ENCODE results near the gene COL4A3. TPM values are rescaled to one million over a fixed set of nuclear protein-coding genes. Genes with fewer than 3 reads are reported as not detected.

Gene COL4A3
- total RNA-seq, 1 experiment from 2014 or later, result not detected

DNA sequence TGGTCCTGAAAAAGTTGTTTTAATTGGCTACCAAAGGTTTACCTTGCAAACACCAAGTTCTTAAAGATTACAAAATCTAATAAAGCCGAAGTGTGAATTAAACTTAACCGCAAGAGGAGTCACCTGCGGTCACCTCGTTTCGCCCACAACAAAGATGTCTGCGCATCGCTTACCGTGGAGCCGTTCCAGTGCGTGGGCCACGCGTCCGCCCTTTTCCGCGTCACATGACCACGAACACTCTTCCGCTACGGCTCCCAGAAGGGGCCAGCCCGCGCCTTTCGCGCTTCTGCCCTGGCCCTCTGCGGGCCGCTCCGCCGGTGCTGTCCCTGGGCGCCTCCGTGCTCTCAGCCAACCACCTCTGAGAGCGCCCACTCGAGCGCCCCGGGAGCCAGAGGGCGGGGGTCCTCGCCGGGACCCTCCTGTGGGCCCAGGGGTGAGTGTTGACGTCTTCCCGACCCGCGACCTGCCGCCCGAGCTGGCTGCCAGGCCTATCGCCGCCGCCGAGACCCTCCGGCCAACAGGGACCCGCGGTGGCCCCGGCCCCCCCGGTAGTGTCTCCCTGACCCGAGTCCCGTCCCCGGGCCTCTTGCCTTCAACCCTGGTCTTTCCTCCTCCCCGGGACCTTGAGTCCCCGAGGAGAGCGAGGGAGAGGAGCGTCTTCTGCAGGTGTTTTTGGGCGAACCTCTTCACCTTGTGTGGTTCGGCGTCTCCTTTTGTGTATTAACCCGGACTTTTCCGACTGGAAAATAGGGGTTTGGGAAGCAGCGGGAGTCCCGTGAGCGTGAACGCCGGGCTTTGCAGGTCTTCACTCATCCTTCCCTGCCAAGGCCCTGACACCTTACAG, 160.8 kb downstream of the COL4A3 start, which contains the start of gene MFF:
Gene MFF, plus strand, starts transcription at position 257 of the 844 bp plus-strand sequence. CDS start 5,415 bp downstream, outside the sequence.
- DNase-seq (ENCODE audit: low read depth in 1 of 2, low spot score in 2 of 2), result peak; percentile 86 to 93
- H3K4me3 ChIP-seq, result peak within 1 kb of the TSS; percentile 78
- peaks cover 12% of the 10 kb centered on the region; the same call in 1 of the 2 replicates for H3K4me1 ChIP-seq (replicated peaks)
- H3K9me3 ChIP-seq (replicated peaks), result no peaks in the 10 kb centered on the region
- H3K27ac ChIP-seq, result peak within 1 kb of the TSS; percentile 65
- peaks cover 5% of the 10 kb centered on the region; the same call in 1 of the 2 replicates for H3K36me3 ChIP-seq
- no peaks in the 10 kb centered on the region for H3K27me3 ChIP-seq (replicated peaks)

DNA sequence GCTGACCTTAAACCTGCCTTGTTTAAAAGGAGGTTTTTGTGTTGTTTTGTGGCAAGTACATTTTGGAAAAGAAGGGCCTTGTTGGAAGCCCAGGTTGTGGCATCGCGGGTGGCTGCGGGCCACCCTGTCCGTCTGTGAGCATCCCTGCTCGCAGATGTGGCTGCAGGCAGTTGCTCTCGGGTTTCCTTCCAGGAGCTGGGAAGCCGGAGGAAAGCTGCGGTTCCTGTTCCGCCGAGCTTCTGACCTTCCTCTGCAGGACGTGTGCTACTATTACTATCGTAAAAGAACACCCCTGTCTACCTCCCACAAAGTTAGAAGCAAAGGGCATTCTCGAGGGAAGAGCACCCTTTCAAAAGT, 161.4 kb downstream of the COL4A3 start:
- H3K4me3 ChIP-seq, result peak overlapping the region; percentile 78
- no peaks in the 10 kb centered on the region for H3K27me3 ChIP-seq (replicated peaks)
- no peaks in the 10 kb centered on the region for H3K9me3 ChIP-seq (replicated peaks)
- peaks cover 6% of the 10 kb centered on the region; the same call in 1 of the 2 replicates for H3K36me3 ChIP-seq
- peak; percentile 44 to 51 for DNase-seq (ENCODE audit: low read depth in 1 of 2, low spot score in 2 of 2)
- peak overlapping the region; percentile 65; the same call in 1 of the 2 replicates for H3K27ac ChIP-seq
- H3K4me1 ChIP-seq (replicated peaks), result peaks cover 12% of the 10 kb centered on the region; the same call in 1 of the 2 replicates

DNA sequence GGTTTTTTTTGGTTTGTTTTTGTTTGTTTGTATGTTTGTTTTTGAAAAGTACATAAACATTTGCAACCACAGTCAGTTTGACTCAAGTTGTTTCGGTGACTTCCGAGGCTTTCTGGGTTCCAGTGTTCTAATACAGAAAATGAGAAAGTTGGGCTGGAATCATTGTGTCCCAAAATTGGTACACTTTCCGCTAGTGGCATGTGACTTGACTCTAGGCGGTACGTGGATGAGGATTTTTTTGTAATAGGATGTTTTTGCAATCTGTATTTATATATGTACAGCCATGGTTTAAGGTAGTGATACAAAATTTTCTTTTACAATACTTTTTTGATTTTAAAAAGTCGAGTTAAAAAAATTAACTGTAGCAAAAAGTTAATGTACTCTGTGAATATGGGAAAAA, 162.4 kb downstream of the COL4A3 start:
- H3K27ac ChIP-seq, result no peak overlapping the region; the same call in 1 of the 2 replicates
- DNase-seq (ENCODE audit: low read depth in 1 of 2, low spot score in 2 of 2), result no peak
- no peak overlapping the region for H3K4me3 ChIP-seq
- no peaks in the 10 kb centered on the region for H3K9me3 ChIP-seq (replicated peaks)
- H3K27me3 ChIP-seq (replicated peaks), result no peaks in the 10 kb centered on the region
- peaks cover 12% of the 10 kb centered on the region; the same call in 1 of the 2 replicates for H3K4me1 ChIP-seq (replicated peaks)
- peaks cover 13% of the 10 kb centered on the region; the same call in 1 of the 2 replicates for H3K36me3 ChIP-seq

DNA sequence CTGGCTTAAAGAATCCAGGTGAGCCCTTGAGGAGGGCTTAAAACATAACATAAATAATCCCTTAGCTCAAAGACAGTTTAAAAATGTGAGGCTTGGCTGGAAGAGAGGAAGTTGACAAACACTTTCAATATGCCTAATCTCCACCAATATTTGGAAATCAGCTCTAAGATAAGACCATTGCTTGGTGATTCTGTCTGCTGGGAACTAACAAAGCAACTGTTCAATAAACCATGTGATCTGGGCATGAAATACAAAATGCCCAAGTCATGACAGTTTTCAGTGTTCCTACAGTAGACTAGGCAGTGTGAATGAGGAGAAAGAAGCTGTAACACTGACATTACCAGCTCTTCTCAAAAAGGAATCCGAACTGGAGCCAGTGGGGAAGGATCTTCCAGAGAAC, 171.3 kb downstream of the COL4A3 start:
- Histone ChIP-seq H3K4me3 (no peak overlapping the region), H3K36me3 (peaks cover 55% of the 10 kb centered on the region), H3K4me1 (replicated peaks) (no peaks in the 10 kb centered on the region), H3K27ac (no peak overlapping the region), H3K27me3 (replicated peaks) (no peaks in the 10 kb centered on the region), H3K9me3 (replicated peaks) (no peaks in the 10 kb centered on the region)
- no peak for DNase-seq (ENCODE audit: low read depth in 1 of 2, low spot score in 2 of 2)

DNA sequence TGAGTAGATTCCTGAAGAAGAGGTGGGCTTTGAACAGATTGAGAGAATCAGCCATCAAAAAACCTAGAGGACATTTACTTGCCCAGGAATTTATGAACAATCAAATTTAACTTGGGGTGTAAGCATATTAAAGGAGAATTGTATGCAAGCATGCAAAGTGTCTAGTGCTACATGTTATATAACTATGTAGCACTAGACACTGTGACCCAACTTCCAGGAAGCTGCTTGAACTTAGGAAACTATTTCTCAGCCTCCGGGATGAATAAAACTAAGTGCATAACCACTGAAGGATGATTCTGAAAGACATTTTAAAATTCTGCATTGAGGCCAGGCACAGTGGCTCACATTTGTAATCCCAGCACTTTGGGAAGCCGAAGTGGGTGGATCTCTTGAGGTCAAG, 173.0 kb downstream of the COL4A3 start:
- no peak overlapping the region for H3K4me3 ChIP-seq
- H3K4me1 ChIP-seq (replicated peaks), result no peaks in the 10 kb centered on the region
- H3K9me3 ChIP-seq (replicated peaks), result no peaks in the 10 kb centered on the region
- peaks cover 44% of the 10 kb centered on the region for H3K36me3 ChIP-seq
- H3K27ac ChIP-seq, result no peak overlapping the region
- no peaks in the 10 kb centered on the region for H3K27me3 ChIP-seq (replicated peaks)
- no peak for DNase-seq (ENCODE audit: low read depth in 1 of 2, low spot score in 2 of 2)

DNA sequence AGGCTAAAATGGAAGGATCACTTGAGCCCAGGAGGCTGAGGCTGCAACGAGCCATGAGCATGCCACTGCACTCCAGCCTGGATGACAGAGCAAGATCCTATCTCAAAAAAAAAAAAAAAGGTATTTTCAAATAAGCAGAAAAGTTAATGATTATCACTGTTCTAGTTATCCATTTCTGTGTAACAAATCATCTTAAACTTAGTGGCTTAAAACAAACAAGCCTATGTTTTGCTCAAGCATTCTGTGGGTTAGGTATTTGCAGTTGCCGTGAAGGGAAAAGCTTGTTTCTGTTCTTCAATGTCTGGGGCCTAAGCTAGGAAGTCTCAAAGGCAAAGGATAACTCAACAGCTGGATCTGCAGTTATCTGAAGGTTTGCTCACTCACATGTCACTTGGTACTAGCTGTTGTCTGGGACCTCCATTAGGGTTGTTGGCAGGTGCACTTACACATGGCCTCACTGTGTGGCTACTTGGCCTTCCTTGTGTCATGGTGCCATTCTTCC, 174.7 kb downstream of the COL4A3 start:
- Histone ChIP-seq H3K27me3 (replicated peaks) (no peaks in the 10 kb centered on the region), H3K4me3 (no peak overlapping the region), H3K27ac (no peak overlapping the region), H3K9me3 (replicated peaks) (no peaks in the 10 kb centered on the region), H3K36me3 (peaks cover 31% of the 10 kb centered on the region), H3K4me1 (replicated peaks) (no peaks in the 10 kb centered on the region)
- no peak for DNase-seq (ENCODE audit: low read depth in 1 of 2, low spot score in 2 of 2)

DNA sequence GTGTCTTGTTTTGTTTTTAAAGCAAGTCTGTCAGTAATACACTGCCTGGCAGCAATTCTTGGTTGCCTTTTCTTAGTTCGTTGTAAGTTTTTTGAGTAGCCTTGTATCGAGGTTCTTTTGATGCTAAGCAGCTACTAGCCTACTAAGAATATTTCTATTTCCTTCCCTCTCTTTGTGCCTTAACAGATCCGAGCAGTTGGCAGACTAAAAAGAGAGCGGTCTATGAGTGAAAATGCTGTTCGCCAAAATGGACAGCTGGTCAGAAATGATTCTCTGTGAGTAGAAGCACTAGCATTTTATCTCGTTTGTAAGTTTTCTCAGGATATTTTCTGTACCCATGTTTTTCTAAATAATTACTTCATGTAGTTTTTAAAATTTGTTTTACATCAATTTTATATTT, 175.7 kb downstream of the COL4A3 start:
- H3K27me3 ChIP-seq (replicated peaks), result no peaks in the 10 kb centered on the region
- H3K4me3 ChIP-seq, result no peak overlapping the region
- DNase-seq (ENCODE audit: low read depth in 1 of 2, low spot score in 2 of 2), result no peak
- no peaks in the 10 kb centered on the region for H3K9me3 ChIP-seq (replicated peaks)
- H3K4me1 ChIP-seq (replicated peaks), result peaks cover 5% of the 10 kb centered on the region
- peaks cover 27% of the 10 kb centered on the region for H3K36me3 ChIP-seq
- H3K27ac ChIP-seq, result no peak overlapping the region

DNA sequence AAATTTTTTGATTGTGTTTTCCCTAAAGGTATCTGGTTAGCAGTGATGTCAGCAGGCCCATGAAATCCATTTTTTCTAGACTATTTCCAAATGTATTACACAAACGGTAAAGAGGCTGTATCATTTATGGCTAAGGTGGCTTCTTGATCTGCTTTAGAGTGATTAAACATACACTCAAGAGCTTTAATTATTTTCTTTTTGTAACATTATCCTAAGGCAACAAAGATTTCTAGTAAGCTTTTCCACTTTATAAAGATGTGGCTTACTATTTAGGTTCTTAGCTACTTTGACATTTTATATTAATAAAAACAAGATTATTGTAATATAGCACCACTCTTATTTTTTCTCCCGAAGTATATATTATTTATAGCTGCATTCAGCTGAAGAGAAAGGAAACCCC, 177.1 kb downstream of the COL4A3 start:
- DNase-seq (ENCODE audit: low read depth in 1 of 2, low spot score in 2 of 2), result no peak
- Histone ChIP-seq H3K4me1 (replicated peaks) (peaks cover 17% of the 10 kb centered on the region), H3K27ac (no peak overlapping the region), H3K4me3 (no peak overlapping the region), H3K36me3 (peaks cover 12% of the 10 kb centered on the region), H3K27me3 (replicated peaks) (no peaks in the 10 kb centered on the region), H3K9me3 (replicated peaks) (no peaks in the 10 kb centered on the region)

DNA sequence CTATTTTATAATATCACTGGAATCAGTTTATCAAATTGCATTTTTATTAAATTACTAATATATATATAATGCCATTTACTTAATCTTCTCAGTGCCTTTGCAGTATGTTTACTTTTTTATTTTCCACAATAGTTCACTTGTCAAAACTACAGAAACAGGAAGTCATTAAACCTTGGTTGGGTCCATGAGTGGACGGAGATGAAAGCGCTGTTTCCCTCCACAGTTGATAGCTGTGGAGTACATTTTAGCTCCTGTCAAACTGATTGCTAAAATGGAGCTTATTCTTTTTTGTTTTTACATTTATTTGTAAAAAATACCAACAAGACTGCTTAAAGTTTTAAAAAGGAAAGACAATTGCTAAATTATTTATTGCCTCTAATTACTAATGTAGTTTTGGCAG, 179.8 kb downstream of the COL4A3 start:
- Histone ChIP-seq H3K4me3 (no peak overlapping the region), H3K9me3 (replicated peaks) (no peaks in the 10 kb centered on the region), H3K36me3 (peaks cover 7% of the 10 kb centered on the region; the same call in 1 of the 2 replicates), H3K27me3 (replicated peaks) (no peaks in the 10 kb centered on the region), H3K27ac (no peak overlapping the region), H3K4me1 (replicated peaks) (peaks cover 25% of the 10 kb centered on the region)
- no peak for DNase-seq (ENCODE audit: low read depth in 1 of 2, low spot score in 2 of 2)

DNA sequence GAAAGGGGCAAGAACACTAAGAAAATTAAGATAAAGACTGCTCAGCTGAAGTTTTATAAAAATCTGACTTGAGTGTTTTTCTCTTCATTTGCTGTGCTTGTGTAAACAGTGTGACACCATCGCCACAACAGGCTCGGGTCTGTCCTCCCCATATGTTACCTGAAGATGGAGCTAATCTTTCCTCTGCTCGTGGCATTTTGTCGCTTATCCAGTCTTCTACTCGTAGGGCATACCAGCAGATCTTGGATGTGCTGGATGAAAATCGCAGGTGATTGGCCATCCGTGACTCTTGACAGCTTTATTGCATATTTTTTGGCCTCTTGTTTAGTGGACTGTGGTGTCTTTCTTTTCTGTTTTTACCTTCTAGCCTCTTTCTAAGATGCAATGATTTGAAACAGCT, 182.7 kb downstream of the COL4A3 start:
- Histone ChIP-seq H3K9me3 (replicated peaks) (no peaks in the 10 kb centered on the region), H3K27me3 (replicated peaks) (no peaks in the 10 kb centered on the region), H3K4me3 (no peak overlapping the region), H3K27ac (no peak overlapping the region), H3K4me1 (replicated peaks) (peaks cover 25% of the 10 kb centered on the region), H3K36me3 (peaks cover 7% of the 10 kb centered on the region; the same call in 1 of the 2 replicates)
- DNase-seq (ENCODE audit: low read depth in 1 of 2, low spot score in 2 of 2), result no peak

DNA sequence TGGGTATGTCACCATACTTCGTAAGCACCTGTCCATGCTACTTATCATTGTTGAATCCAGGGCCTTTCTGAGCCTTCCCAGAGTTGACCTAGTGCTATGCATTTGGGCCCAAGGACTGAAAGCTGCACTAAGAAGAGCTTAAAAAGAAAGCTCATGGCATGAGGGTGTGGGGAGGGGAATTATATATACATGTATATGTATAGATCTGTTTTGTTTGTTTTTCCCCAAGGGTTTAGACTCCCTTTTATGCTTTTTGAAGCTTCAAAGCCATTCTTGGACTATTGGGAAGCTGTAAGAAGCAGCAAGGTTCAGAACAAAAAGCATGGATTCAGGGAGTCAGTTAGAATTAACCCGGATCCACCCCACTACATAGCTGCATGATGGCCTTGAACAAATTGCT, 183.9 kb downstream of the COL4A3 start:
- DNase-seq (ENCODE audit: low read depth in 1 of 2, low spot score in 2 of 2), result no peak
- Histone ChIP-seq H3K36me3 (peaks cover 4% of the 10 kb centered on the region; the same call in 1 of the 2 replicates), H3K4me1 (replicated peaks) (peaks cover 25% of the 10 kb centered on the region), H3K27ac (no peak overlapping the region), H3K9me3 (replicated peaks) (no peaks in the 10 kb centered on the region), H3K27me3 (replicated peaks) (no peaks in the 10 kb centered on the region), H3K4me3 (no peak overlapping the region)

DNA sequence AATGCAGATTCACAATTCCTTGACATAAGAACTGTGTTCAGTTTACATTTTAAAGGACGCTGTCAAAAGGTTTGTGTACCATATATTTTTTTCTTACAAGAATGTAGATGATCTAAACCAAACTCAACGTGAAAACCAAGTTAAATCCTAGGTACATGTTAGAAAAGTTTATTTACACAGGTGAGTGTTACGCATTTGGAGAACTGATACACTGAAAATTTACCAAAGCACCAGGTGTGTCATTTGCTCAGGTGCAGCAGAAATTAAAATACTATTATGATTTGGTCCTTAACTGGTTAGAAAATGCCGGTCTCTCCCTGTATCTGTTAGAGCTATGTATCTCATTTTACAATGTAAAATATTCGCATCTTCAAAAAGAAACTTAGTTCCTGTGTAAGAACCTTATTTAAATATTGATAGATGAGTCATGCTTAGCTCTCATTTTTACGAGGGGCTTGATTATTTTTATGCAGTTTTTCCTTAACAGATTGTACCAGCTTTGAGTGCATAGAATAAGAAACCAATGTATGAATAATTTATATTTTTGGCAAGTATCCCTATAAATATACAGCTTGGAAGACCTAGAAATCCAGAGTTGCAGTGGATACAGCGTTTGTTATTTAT, 185.7 kb downstream of the COL4A3 start:
- no peaks in the 10 kb centered on the region for H3K27me3 ChIP-seq (replicated peaks)
- H3K27ac ChIP-seq, result no peak overlapping the region
- no peaks in the 10 kb centered on the region for H3K9me3 ChIP-seq (replicated peaks)
- H3K36me3 ChIP-seq, result peaks cover 4% of the 10 kb centered on the region; the same call in 1 of the 2 replicates
- DNase-seq (ENCODE audit: low read depth in 1 of 2, low spot score in 2 of 2), result no peak
- no peak overlapping the region for H3K4me3 ChIP-seq
- peaks cover 20% of the 10 kb centered on the region for H3K4me1 ChIP-seq (replicated peaks)

DNA sequence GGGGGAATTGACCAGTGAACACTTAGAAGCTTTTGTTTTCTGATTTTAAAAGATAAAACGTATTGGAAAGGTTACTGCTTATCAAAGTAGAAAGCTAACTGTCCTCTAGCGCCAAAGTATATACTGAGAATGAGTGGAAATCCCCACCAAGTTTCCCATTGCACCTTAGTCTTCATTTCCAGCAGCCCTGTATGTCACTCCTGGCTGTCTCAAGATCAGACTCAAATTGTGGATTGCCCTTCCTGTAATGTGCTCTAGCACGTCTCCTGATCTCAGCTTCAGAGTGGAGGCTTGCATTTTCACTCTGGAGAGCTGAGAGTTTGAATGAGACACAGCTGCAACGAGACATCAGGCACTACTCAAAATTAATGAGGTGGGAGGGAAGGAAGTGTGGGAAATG, 187.2 kb downstream of the COL4A3 start:
- Histone ChIP-seq H3K4me3 (no peak overlapping the region), H3K36me3 (peaks cover 15% of the 10 kb centered on the region), H3K27ac (no peak overlapping the region), H3K9me3 (replicated peaks) (no peaks in the 10 kb centered on the region), H3K27me3 (replicated peaks) (no peaks in the 10 kb centered on the region), H3K4me1 (replicated peaks) (peaks cover 7% of the 10 kb centered on the region)
- no peak for DNase-seq (ENCODE audit: low read depth in 1 of 2, low spot score in 2 of 2)

DNA sequence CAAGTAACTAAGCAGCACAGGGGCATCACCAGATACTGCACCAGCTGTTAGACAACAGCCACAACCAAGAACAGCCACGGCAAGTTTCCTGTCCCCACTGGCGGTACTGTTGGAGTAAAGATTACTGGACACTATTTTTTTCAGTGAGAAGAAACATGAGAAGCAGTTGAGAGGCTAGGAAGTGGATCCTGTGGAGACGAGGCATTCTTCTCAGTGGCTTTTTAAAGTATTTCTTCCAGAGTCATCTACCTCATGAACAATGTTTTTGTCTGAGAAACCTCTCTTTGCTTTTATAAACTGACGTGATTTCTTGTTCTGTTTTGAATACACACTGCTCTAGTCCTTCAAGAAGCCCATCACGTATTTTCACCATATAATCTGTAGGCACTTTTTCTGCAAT, 195.9 kb downstream of the COL4A3 start:
- H3K4me1 ChIP-seq (replicated peaks), result no peaks in the 10 kb centered on the region
- no peaks in the 10 kb centered on the region for H3K9me3 ChIP-seq (replicated peaks)
- no peak for DNase-seq (ENCODE audit: low read depth in 1 of 2, low spot score in 2 of 2)
- no peak overlapping the region for H3K4me3 ChIP-seq
- H3K27me3 ChIP-seq (replicated peaks), result no peaks in the 10 kb centered on the region
- H3K27ac ChIP-seq, result no peak overlapping the region
- H3K36me3 ChIP-seq, result peaks cover 29% of the 10 kb centered on the region
